ENCODE data around the gene TSPAN5.

Gene TSPAN5

GRCh38 chr4:98505992-98506391, 152.4 kb downstream of the TSPAN5 start:
- Histone ChIP-seq H3K4me3 (ENCODE audit: low read length in 2 of 2) (no peak overlapping the region), H3K36me3 (ENCODE audit: control insufficient read depth in 2 of 2, insufficient read depth in 2 of 2, low read length in 2 of 2) (no peaks in the 10 kb centered on the region), H3K9ac (ENCODE audit: low read depth in 1 of 2, low read length in 2 of 2) (no peak overlapping the region), H3K9me3 (ENCODE audit: control insufficient read depth in 2 of 2, low read length in 2 of 2) (no peaks in the 10 kb centered on the region), H3K4me1 (ENCODE audit: control insufficient read depth in 2 of 2, insufficient read depth in 2 of 2, low read length in 2 of 2) (no peaks in the 10 kb centered on the region), H3K27me3 (ENCODE audit: control insufficient read depth in 2 of 2, insufficient read depth in 2 of 2, low read length in 2 of 2) (no peaks in the 10 kb centered on the region), H3K27ac (ENCODE audit: low read depth in 2 of 2, low read length in 2 of 2) (no peak overlapping the region)

GRCh38 chr4:98504091-98504490, 154.3 kb downstream of the TSPAN5 start:
- H3K36me3 ChIP-seq (ENCODE audit: control insufficient read depth in 2 of 2, insufficient read depth in 2 of 2, low read length in 2 of 2): no peaks in the 10 kb centered on the region
- H3K9me3 ChIP-seq (ENCODE audit: control insufficient read depth in 2 of 2, low read length in 2 of 2): no peaks in the 10 kb centered on the region
- H3K4me3 ChIP-seq (ENCODE audit: low read length in 2 of 2): no peak overlapping the region
- no peaks in the 10 kb centered on the region for H3K27me3 ChIP-seq (ENCODE audit: control insufficient read depth in 2 of 2, insufficient read depth in 2 of 2, low read length in 2 of 2)
- H3K4me1 ChIP-seq (ENCODE audit: control insufficient read depth in 2 of 2, insufficient read depth in 2 of 2, low read length in 2 of 2): no peaks in the 10 kb centered on the region
- no peak overlapping the region for H3K27ac ChIP-seq (ENCODE audit: low read depth in 2 of 2, low read length in 2 of 2)
- H3K9ac ChIP-seq (ENCODE audit: low read depth in 1 of 2, low read length in 2 of 2): no peak overlapping the region

GRCh38 chr4:98503676-98504075, 154.7 kb downstream of the TSPAN5 start:
- no peaks in the 10 kb centered on the region for H3K36me3 ChIP-seq (ENCODE audit: control insufficient read depth in 2 of 2, insufficient read depth in 2 of 2, low read length in 2 of 2)
- no peak overlapping the region for H3K4me3 ChIP-seq (ENCODE audit: low read length in 2 of 2)
- no peaks in the 10 kb centered on the region for H3K4me1 ChIP-seq (ENCODE audit: control insufficient read depth in 2 of 2, insufficient read depth in 2 of 2, low read length in 2 of 2)
- H3K27me3 ChIP-seq (ENCODE audit: control insufficient read depth in 2 of 2, insufficient read depth in 2 of 2, low read length in 2 of 2): no peaks in the 10 kb centered on the region
- H3K27ac ChIP-seq (ENCODE audit: low read depth in 2 of 2, low read length in 2 of 2): no peak overlapping the region
- H3K9me3 ChIP-seq (ENCODE audit: control insufficient read depth in 2 of 2, low read length in 2 of 2): no peaks in the 10 kb centered on the region
- H3K9ac ChIP-seq (ENCODE audit: low read depth in 1 of 2, low read length in 2 of 2): no peak overlapping the region

GRCh38 chr4:98502624-98503023, 155.8 kb downstream of the TSPAN5 start:
- Histone ChIP-seq H3K27me3 (ENCODE audit: control insufficient read depth in 2 of 2, insufficient read depth in 2 of 2, low read length in 2 of 2) (no peaks in the 10 kb centered on the region), H3K4me1 (ENCODE audit: control insufficient read depth in 2 of 2, insufficient read depth in 2 of 2, low read length in 2 of 2) (no peaks in the 10 kb centered on the region), H3K4me3 (ENCODE audit: low read length in 2 of 2) (no peak overlapping the region), H3K36me3 (ENCODE audit: control insufficient read depth in 2 of 2, insufficient read depth in 2 of 2, low read length in 2 of 2) (no peaks in the 10 kb centered on the region), H3K9me3 (ENCODE audit: control insufficient read depth in 2 of 2, low read length in 2 of 2) (no peaks in the 10 kb centered on the region), H3K9ac (ENCODE audit: low read depth in 1 of 2, low read length in 2 of 2) (no peak overlapping the region), H3K27ac (ENCODE audit: low read depth in 2 of 2, low read length in 2 of 2) (no peak overlapping the region)

- Histone ChIP-seq H3K27me3 (ENCODE audit: control insufficient read depth in 2 of 2, insufficient read depth in 2 of 2, low read length in 2 of 2) (no peaks in the 10 kb centered on the region), H3K27ac (ENCODE audit: low read depth in 2 of 2, low read length in 2 of 2) (no peak overlapping the region), H3K4me3 (ENCODE audit: low read length in 2 of 2) (no peak overlapping the region), H3K36me3 (ENCODE audit: control insufficient read depth in 2 of 2, insufficient read depth in 2 of 2, low read length in 2 of 2) (no peaks in the 10 kb centered on the region), H3K4me1 (ENCODE audit: control insufficient read depth in 2 of 2, insufficient read depth in 2 of 2, low read length in 2 of 2) (no peaks in the 10 kb centered on the region), H3K9me3 (ENCODE audit: control insufficient read depth in 2 of 2, low read length in 2 of 2) (no peaks in the 10 kb centered on the region), H3K9ac (ENCODE audit: low read depth in 1 of 2, low read length in 2 of 2) (no peak overlapping the region)
Measured at GRCh38 chr4:98502031-98502430, 156.4 kb downstream of the TSPAN5 start.

GRCh38 chr4:98501383-98501782, 157.0 kb downstream of the TSPAN5 start:
- Histone ChIP-seq H3K9ac (ENCODE audit: low read depth in 1 of 2, low read length in 2 of 2) (no peak overlapping the region), H3K27me3 (ENCODE audit: control insufficient read depth in 2 of 2, insufficient read depth in 2 of 2, low read length in 2 of 2) (no peaks in the 10 kb centered on the region), H3K4me1 (ENCODE audit: control insufficient read depth in 2 of 2, insufficient read depth in 2 of 2, low read length in 2 of 2) (no peaks in the 10 kb centered on the region), H3K36me3 (ENCODE audit: control insufficient read depth in 2 of 2, insufficient read depth in 2 of 2, low read length in 2 of 2) (no peaks in the 10 kb centered on the region), H3K27ac (ENCODE audit: low read depth in 2 of 2, low read length in 2 of 2) (no peak overlapping the region), H3K9me3 (ENCODE audit: control insufficient read depth in 2 of 2, low read length in 2 of 2) (no peaks in the 10 kb centered on the region), H3K4me3 (ENCODE audit: low read length in 2 of 2) (no peak overlapping the region)

- H3K4me1 ChIP-seq (ENCODE audit: control insufficient read depth in 2 of 2, insufficient read depth in 2 of 2, low read length in 2 of 2): no peaks in the 10 kb centered on the region
- no peak overlapping the region for H3K27ac ChIP-seq (ENCODE audit: low read depth in 2 of 2, low read length in 2 of 2)
- H3K4me3 ChIP-seq (ENCODE audit: low read length in 2 of 2): no peak overlapping the region
- no peak overlapping the region for H3K9ac ChIP-seq (ENCODE audit: low read depth in 1 of 2, low read length in 2 of 2)
- H3K36me3 ChIP-seq (ENCODE audit: control insufficient read depth in 2 of 2, insufficient read depth in 2 of 2, low read length in 2 of 2): no peaks in the 10 kb centered on the region
- H3K27me3 ChIP-seq (ENCODE audit: control insufficient read depth in 2 of 2, insufficient read depth in 2 of 2, low read length in 2 of 2): no peaks in the 10 kb centered on the region
- no peaks in the 10 kb centered on the region for H3K9me3 ChIP-seq (ENCODE audit: control insufficient read depth in 2 of 2, low read length in 2 of 2)
Measured at GRCh38 chr4:98498774-98499173, 159.6 kb downstream of the TSPAN5 start.

- Histone ChIP-seq H3K9me3 (ENCODE audit: control insufficient read depth in 2 of 2, low read length in 2 of 2) (no peaks in the 10 kb centered on the region), H3K4me1 (ENCODE audit: control insufficient read depth in 2 of 2, insufficient read depth in 2 of 2, low read length in 2 of 2) (no peaks in the 10 kb centered on the region), H3K36me3 (ENCODE audit: control insufficient read depth in 2 of 2, insufficient read depth in 2 of 2, low read length in 2 of 2) (no peaks in the 10 kb centered on the region), H3K9ac (ENCODE audit: low read depth in 1 of 2, low read length in 2 of 2) (no peak overlapping the region), H3K27me3 (ENCODE audit: control insufficient read depth in 2 of 2, insufficient read depth in 2 of 2, low read length in 2 of 2) (no peaks in the 10 kb centered on the region), H3K27ac (ENCODE audit: low read depth in 2 of 2, low read length in 2 of 2) (no peak overlapping the region), H3K4me3 (ENCODE audit: low read length in 2 of 2) (no peak overlapping the region)
Measured at GRCh38 chr4:98496152-98496845, 162.1 kb downstream of the TSPAN5 start.

GRCh38 chr4:98493296-98493695, 165.1 kb downstream of the TSPAN5 start:
- no peaks in the 10 kb centered on the region for H3K27me3 ChIP-seq (ENCODE audit: control insufficient read depth in 2 of 2, insufficient read depth in 2 of 2, low read length in 2 of 2)
- H3K4me1 ChIP-seq (ENCODE audit: control insufficient read depth in 2 of 2, insufficient read depth in 2 of 2, low read length in 2 of 2): no peaks in the 10 kb centered on the region
- no peaks in the 10 kb centered on the region for H3K36me3 ChIP-seq (ENCODE audit: control insufficient read depth in 2 of 2, insufficient read depth in 2 of 2, low read length in 2 of 2)
- no peaks in the 10 kb centered on the region for H3K9me3 ChIP-seq (ENCODE audit: control insufficient read depth in 2 of 2, low read length in 2 of 2)
- H3K27ac ChIP-seq (ENCODE audit: low read depth in 2 of 2, low read length in 2 of 2): no peak overlapping the region
- H3K4me3 ChIP-seq (ENCODE audit: low read length in 2 of 2): no peak overlapping the region
- H3K9ac ChIP-seq (ENCODE audit: low read depth in 1 of 2, low read length in 2 of 2): no peak overlapping the region

- Histone ChIP-seq H3K27ac (ENCODE audit: low read depth in 2 of 2, low read length in 2 of 2) (no peak overlapping the region), H3K4me1 (ENCODE audit: control insufficient read depth in 2 of 2, insufficient read depth in 2 of 2, low read length in 2 of 2) (no peaks in the 10 kb centered on the region), H3K9ac (ENCODE audit: low read depth in 1 of 2, low read length in 2 of 2) (no peak overlapping the region), H3K27me3 (ENCODE audit: control insufficient read depth in 2 of 2, insufficient read depth in 2 of 2, low read length in 2 of 2) (no peaks in the 10 kb centered on the region), H3K9me3 (ENCODE audit: control insufficient read depth in 2 of 2, low read length in 2 of 2) (no peaks in the 10 kb centered on the region), H3K4me3 (ENCODE audit: low read length in 2 of 2) (no peak overlapping the region), H3K36me3 (ENCODE audit: control insufficient read depth in 2 of 2, insufficient read depth in 2 of 2, low read length in 2 of 2) (no peaks in the 10 kb centered on the region)
Measured at GRCh38 chr4:98491899-98492559, 166.4 kb downstream of the TSPAN5 start.
